Measurements from ENCODE around the gene KIAA0930.

GRCh38 chr22:45190202-45190872 is 50.4 kb downstream of the KIAA0930 start:
- TF ChIP-seq CTCF (IDR thresholded peaks at IDR 0.05) (no peak), ZFX (IDR thresholded peaks at IDR 0.05; ENCODE audit: borderline replicate concordance) (no peak)
